ENCODE results near the gene MT3.

The MT3 gene

DNA sequence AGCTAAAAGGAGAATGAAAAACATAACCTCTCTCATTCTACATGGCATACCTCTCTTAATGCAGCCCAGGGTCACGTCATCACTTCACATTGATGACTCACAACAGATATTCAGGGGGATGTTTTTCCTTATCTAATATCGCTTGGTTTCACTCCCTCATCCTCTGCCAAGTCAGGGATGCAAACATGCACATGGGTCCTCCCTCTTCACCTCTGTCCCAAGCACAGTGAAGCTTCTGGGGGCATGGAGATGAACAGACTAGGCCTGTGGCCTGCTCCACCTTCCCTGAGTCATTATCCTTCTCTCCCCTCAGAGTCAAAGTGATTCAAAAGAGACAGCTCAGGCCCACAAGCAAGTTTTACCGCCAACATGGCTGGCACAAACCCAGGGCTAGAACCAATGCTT lies 16.7 kb downstream of the MT3 start:
- Histone ChIP-seq H3K4me3 (replicated peaks; ENCODE audit: insufficient read depth, low read length) (no peak overlapping the region), H3K27me3 (ENCODE audit: insufficient read depth, poor library complexity, severe bottlenecking) (no peaks in the 10 kb centered on the region), H3K27ac (replicated peaks) (no peak overlapping the region)
- TF ChIP-seq SPI1 (IDR thresholded peaks at IDR 0.05; ENCODE audit: borderline replicate concordance, low read depth) (no peak), POLR2AphosphoS5 (IDR thresholded peaks at IDR 0.05; ENCODE audit: low read depth) (no peak), GABPA (IDR thresholded peaks at IDR 0.05; ENCODE audit: low read depth) (no peak)
- TF ChIP-seq, protein P1, sequence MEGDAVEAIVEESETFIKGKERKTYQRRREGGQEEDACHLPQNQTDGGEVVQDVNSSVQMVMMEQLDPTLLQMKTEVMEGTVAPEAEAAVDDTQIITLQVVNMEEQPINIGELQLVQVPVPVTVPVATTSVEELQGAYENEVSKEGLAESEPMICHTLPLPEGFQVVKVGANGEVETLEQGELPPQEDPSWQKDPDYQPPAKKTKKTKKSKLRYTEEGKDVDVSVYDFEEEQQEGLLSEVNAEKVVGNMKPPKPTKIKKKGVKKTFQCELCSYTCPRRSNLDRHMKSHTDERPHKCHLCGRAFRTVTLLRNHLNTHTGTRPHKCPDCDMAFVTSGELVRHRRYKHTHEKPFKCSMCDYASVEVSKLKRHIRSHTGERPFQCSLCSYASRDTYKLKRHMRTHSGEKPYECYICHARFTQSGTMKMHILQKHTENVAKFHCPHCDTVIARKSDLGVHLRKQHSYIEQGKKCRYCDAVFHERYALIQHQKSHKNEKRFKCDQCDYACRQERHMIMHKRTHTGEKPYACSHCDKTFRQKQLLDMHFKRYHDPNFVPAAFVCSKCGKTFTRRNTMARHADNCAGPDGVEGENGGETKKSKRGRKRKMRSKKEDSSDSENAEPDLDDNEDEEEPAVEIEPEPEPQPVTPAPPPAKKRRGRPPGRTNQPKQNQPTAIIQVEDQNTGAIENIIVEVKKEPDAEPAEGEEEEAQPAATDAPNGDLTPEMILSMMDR (IDR thresholded peaks at IDR 0.05; ENCODE audit: insufficient read depth, low read length): no peak
- TF ChIP-seq, protein P2, sequence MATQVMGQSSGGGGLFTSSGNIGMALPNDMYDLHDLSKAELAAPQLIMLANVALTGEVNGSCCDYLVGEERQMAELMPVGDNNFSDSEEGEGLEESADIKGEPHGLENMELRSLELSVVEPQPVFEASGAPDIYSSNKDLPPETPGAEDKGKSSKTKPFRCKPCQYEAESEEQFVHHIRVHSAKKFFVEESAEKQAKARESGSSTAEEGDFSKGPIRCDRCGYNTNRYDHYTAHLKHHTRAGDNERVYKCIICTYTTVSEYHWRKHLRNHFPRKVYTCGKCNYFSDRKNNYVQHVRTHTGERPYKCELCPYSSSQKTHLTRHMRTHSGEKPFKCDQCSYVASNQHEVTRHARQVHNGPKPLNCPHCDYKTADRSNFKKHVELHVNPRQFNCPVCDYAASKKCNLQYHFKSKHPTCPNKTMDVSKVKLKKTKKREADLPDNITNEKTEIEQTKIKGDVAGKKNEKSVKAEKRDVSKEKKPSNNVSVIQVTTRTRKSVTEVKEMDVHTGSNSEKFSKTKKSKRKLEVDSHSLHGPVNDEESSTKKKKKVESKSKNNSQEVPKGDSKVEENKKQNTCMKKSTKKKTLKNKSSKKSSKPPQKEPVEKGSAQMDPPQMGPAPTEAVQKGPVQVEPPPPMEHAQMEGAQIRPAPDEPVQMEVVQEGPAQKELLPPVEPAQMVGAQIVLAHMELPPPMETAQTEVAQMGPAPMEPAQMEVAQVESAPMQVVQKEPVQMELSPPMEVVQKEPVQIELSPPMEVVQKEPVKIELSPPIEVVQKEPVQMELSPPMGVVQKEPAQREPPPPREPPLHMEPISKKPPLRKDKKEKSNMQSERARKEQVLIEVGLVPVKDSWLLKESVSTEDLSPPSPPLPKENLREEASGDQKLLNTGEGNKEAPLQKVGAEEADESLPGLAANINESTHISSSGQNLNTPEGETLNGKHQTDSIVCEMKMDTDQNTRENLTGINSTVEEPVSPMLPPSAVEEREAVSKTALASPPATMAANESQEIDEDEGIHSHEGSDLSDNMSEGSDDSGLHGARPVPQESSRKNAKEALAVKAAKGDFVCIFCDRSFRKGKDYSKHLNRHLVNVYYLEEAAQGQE (IDR thresholded peaks at IDR 0.05; ENCODE audit: insufficient replicate concordance, low read depth): no peak
- DNase-seq (ENCODE audit: low read depth in 1 of 2, low spot score in 1 of 2): no peak

DNA sequence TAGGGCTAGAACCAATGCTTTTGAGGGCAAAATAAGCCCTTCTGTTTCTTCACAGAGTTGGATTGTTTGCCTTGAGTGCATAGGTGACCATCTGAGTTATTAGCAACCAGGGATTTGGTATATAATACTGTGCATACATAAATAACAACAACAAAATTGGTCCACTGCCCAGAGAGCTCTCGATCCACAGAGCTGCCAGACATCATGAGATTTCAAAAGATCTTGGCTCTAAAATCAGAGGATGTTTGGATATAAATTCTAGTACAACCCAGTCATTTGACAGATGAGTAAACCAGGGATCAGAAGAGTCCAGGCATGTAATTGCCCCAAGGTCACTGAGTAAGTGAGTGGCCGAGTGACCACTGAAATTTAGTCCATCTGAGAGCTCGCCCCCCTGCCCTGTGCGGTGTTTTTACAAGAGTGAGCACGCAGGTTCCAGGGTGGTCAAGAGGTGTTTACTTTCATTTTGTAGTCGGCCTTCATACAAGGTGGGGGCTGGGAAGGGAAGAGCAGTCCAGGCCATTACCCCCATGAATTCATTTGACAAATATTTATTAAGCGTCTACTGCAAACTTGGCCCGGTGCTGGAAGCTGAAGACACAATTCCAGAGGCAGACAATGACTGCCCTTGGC lies 17.3 kb downstream of the MT3 start:
- no peak overlapping the region for H3K4me3 ChIP-seq (replicated peaks; ENCODE audit: insufficient read depth, low read length)
- TF ChIP-seq, protein P2 (IDR thresholded peaks at IDR 0.05; ENCODE audit: insufficient replicate concordance, low read depth): no peak
- TF ChIP-seq GABPA (IDR thresholded peaks at IDR 0.05; ENCODE audit: low read depth) (no peak), POLR2AphosphoS5 (IDR thresholded peaks at IDR 0.05; ENCODE audit: low read depth) (no peak)
- DNase-seq (ENCODE audit: low read depth in 1 of 2, low spot score in 1 of 2): no peak
- no peak overlapping the region for H3K27ac ChIP-seq (replicated peaks)
- no peaks in the 10 kb centered on the region for H3K27me3 ChIP-seq (ENCODE audit: insufficient read depth, poor library complexity, severe bottlenecking)

DNA sequence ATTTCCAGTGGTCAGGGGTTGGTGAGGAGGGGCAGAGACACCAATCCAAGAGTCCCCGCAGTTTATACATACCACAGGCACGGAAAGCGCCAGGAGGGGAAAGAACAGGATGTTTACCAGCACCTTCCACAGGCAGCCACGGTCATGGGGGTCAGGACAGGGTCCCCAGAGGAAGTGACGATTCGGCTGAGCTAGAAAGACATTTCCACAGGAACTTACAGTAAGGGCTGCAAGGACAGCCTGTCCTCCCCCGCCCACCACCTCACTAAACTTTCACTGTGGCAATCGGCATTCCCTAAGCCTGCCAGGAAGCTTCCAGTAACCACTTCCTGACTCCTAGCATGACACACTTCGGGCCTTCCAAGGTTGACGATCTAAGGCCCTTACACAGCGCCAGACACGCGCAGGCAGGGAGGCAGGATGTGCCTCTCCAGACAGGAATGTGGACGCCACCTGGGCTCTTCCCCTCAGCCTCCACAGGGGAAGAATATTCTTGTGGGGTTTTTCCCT lies 17.8 kb downstream of the MT3 start:
- H3K27me3 ChIP-seq (ENCODE audit: insufficient read depth, poor library complexity, severe bottlenecking): no peaks in the 10 kb centered on the region
- no peak overlapping the region for H3K27ac ChIP-seq (replicated peaks)
- DNase-seq (ENCODE audit: low read depth in 1 of 2, low spot score in 1 of 2): no peak
- TF ChIP-seq, protein P1 (IDR thresholded peaks at IDR 0.05; ENCODE audit: insufficient read depth, low read length): no peak
- TF ChIP-seq, protein P2 (IDR thresholded peaks at IDR 0.05; ENCODE audit: insufficient replicate concordance, low read depth): no peak
- no peak for TF ChIP-seq POLR2AphosphoS5 (IDR thresholded peaks at IDR 0.05; ENCODE audit: low read depth)
- TF ChIP-seq SPI1 (IDR thresholded peaks at IDR 0.05; ENCODE audit: borderline replicate concordance, low read depth): no peak
- no peak for TF ChIP-seq GABPA (IDR thresholded peaks at IDR 0.05; ENCODE audit: low read depth)
- no peak overlapping the region for H3K4me3 ChIP-seq (replicated peaks; ENCODE audit: insufficient read depth, low read length)
